ENCODE results near the gene DGKB. TPM values are rescaled to one million over a fixed set of nuclear protein-coding genes. Genes with fewer than 3 reads are reported as not detected.

The DGKB gene
- total RNA-seq, 1 donor from 2014 or later, result 0.47 TPM

DNA sequence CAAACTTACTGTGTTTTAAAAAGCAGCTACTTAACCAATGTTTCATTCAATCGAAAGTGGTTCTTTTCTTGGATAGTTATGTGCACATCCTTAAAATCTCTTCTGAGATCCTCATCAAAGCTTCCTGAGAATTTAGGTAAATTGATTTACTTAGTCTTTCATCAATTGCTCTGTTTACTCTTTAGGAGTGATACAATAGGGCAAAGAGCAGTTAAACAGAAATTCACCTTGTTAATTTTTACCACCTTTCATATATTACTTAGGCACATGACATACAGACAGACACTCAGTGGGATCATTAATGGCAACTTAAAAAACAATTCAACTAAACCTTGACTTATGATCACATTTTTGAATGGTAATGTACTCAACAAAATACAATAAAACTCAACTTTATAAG is 456.3 kb downstream of the DGKB start:
- ATAC-seq, result no peak
- no peak for DNase-seq
- intact Hi-C loops (cut with micrococcal nuclease), result no loop called here

DNA sequence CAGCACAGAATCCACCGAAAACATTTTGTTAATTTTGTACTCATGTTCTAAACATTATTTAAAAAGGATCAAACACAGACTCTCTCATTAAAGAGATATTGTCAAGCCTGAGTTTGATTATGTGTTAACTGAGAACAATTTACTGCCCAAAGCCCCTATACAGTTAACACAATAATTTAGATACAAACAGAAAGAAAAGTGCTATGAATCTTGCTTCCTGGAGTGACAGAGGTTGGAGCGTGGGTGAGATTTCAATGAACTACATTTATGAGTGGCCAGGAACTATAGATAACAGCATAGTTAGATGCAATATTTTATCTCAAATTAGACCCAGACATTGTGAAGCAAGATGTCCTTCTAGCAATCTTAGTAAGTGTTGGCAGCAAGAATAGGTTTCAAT is 464.2 kb downstream of the DGKB start:
- intact Hi-C loops (cut with micrococcal nuclease), result no loop called here

GRCh38 chr7:14436878-14437277 is 465.7 kb downstream of the DGKB start:
- ATAC-seq (no peak), DNase-seq (no peak)
- intact Hi-C loops (cut with micrococcal nuclease), result no loop called here

More for the DNA sequence above, 464.2 kb downstream of the DGKB start:
- no peak for DNase-seq
- no peak for ATAC-seq

GRCh38 chr7:14432924-14433323 is 469.6 kb downstream of the DGKB start:
- intact Hi-C loops (cut with micrococcal nuclease), result no loop called here
- no peak for ATAC-seq
- no peak for DNase-seq

DNA sequence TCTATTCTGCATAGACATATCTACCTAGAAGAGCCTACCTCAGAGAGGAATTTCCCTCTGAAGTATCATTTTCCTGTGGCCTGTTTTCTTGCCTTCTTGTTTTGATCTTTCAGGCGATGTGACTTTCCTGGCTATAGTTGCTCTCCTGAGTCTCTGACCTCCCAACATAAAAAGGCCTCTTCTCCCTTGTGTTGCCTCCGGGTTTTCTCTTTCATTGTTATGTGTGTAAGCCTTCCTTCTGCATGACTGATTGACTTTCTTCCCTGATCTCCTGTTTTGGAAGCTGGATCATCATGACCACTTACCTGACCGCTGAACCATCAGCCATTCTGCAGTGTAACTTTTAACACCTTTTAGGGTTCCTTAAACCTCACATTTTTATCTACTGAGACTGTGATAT is 471.6 kb downstream of the DGKB start:
- DNase-seq (no peak), ATAC-seq (no peak)
- intact Hi-C loops (cut with micrococcal nuclease), result no loop called here

DNA sequence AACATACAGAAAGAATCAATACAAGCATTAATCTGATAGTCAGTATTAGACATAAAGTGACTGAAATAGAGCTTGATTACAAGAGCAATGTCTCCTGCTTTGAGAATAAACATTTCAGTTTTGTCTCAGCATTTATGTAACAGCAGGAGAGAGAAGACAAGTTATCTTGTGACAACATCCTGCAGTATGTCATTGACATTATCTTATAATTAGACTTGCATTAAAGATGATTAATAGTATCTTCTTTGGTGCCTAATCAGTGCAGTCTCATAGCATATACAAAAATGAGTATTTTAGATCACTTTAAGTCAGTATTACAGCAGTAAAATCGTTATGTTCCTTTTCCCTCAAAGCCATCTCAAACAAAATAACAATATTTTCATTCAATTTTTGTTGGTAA is 477.0 kb downstream of the DGKB start:
- DNase-seq, result no peak
- intact Hi-C loops (cut with micrococcal nuclease), result no loop called here
- ATAC-seq, result no peak

GRCh38 chr7:14424675-14425074 is 477.9 kb downstream of the DGKB start:
- ATAC-seq, result no peak
- DNase-seq, result no peak
- intact Hi-C loops (cut with micrococcal nuclease), result no loop called here

GRCh38 chr7:14420768-14421167 is 481.8 kb downstream of the DGKB start:
- no peak for ATAC-seq
- no peak for DNase-seq
- intact Hi-C loops (cut with micrococcal nuclease), result no loop called here

DNA sequence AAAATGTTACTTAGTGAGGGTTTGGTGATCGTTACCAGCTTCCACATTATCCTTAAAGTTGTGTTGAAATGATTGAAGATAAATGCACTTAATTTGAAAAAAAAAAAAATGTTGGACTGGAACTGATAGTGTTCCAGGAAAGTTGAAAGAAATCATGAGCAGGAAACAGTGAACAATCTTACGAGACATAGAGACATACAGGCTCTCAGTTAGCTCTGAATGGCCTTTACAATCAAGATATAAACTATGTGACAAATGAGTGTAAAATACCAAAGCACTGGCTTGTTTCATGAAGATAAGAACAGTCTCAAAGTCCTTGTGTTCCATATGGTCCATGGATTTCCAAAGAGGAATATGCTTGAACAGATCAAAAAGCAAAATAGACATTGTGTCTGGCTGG is 483.0 kb downstream of the DGKB start:
- intact Hi-C loops (cut with micrococcal nuclease), result no loop called here
- DNase-seq (no peak), ATAC-seq (no peak)

DNA sequence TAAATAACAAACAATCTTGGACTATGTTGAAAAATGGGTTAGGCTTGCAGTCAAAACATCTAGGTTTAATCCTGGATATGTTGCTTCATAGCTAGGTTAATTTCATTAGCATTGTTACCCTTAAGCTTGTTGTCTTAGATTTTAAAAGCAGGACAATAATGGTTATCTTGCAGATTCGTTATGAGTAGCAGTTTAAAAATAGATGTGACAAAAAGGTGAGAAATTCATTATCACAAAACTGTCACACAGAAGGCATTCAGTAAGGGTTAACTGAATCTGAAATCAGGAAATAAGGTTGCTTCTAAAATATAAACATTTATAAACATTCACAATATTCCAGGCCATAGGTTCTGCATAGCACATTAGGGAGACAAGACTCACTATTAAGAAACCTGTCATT is 483.9 kb downstream of the DGKB start:
- intact Hi-C loops (cut with micrococcal nuclease), result no loop called here
- ATAC-seq, result no peak
- DNase-seq, result no peak

DNA sequence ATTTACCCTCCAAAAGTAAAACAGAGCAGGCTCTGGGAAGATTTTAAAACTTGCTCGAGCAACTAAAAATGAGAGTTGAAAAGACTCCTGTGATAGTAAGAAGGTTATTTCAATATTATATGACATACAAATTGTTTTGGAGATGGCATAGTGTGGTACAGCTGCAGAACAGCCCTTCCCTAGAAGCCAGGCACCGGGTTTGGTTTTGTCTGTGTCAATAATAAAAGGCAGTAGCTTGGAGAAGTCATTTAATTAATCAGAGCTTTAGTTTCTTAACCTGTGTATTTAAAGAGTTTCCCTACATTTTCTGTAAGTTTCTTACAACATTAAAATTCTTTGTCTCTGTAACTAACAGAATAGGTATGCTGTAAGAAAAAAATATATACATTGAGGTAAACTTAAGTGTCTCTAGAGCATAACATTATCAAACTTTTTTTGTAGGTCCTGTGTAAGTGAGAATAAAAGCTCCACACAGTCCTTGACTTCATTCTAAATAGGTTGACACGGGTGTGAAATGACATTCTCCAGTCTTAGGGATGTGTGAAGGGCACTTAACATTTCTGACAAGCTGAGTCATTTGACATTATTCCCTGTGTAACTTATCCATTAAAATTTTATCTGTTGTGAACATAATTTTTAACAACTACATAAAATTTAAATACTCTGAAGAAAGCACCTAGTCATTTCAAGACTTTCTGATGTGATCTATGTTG is 488.1 kb downstream of the DGKB start:
- ATAC-seq, result peak; percentile 98
- intact Hi-C loops (cut with micrococcal nuclease), result no loop called here
- DNase-seq, result no peak

- ATAC-seq (no peak), DNase-seq (no peak)
- intact Hi-C loops (cut with micrococcal nuclease), result no loop called here
Measured at GRCh38 chr7:14407246-14408015, 495.1 kb downstream of the DGKB start.

- DNase-seq, result no peak
- no peak for ATAC-seq
- intact Hi-C loops (cut with micrococcal nuclease), result no loop called here
Measured at GRCh38 chr7:14403587-14403986, 499.0 kb downstream of the DGKB start.

- no peak for DNase-seq
- intact Hi-C loops (cut with micrococcal nuclease), result no loop called here
- no peak for ATAC-seq
Measured at GRCh38 chr7:14400271-14400670, 502.3 kb downstream of the DGKB start.

- DNase-seq (no peak), ATAC-seq (no peak)
- intact Hi-C loops (cut with micrococcal nuclease), result no loop called here
Measured at GRCh38 chr7:14398526-14398925, 504.0 kb downstream of the DGKB start.

DNA sequence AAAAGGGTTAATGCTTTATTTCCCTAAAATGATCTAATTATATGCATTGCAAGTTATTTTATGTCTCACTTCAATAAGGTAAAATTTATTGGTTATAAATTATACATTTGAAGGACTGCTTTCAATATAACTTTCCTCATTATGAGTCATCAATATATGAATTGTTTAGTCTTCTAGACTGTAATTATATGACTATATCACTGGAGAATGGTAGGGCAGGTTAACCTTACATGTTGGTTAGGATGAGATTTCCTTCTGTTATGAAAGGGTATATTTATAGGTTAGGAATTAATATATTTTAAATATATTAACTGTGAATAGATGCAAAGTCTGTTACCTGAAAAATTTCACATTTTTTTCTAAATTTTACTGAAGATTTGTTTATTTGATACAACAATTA is 506.7 kb downstream of the DGKB start:
- no peak for DNase-seq
- ATAC-seq, result no peak
- intact Hi-C loops (cut with micrococcal nuclease), result no loop called here

DNA sequence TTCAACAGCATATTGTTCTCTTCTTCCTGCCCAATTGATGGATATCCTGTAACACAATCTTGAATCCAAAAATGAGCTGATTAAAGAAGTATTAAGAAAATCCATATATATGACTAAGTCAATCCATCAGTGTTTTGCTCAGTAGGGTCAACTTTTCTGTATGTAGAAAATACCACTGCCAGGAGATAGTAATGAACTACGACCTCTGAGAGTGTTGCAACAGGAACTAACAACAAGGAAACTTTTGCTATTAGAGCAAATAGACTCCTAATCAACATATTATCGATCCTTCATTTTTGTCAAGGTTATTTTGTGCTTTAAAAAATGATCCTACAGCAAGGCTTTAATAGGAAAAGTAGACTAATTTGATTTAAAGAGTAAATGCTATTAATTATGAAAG is 507.8 kb downstream of the DGKB start:
- intact Hi-C loops (cut with micrococcal nuclease), result no loop called here
- DNase-seq, result no peak
- ATAC-seq, result no peak

GRCh38 chr7:14389595-14389994 is 513.0 kb downstream of the DGKB start:
- intact Hi-C loops (cut with micrococcal nuclease), result no loop called here
- ATAC-seq, result no peak
- no peak for DNase-seq

DNA sequence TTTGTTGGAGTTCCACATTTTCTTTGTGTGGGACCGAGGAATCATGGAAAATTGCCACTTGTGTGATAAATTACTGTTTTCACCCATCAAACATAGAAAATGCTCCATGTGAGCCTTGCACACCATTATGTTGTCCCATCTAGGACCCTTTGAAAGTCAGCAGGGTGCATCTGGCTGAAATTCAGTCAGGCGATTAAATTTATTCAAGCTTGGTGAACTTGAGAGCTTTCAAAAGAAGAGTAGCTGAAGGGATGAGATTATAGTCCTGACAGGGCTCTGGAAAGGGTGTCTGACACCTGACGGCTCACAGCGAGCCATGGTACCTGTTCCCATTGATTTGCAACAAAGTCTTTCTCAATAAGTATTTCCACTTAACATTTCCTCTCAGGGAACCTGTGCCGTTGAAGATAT is 513.4 kb downstream of the DGKB start:
- ATAC-seq, result no peak
- intact Hi-C loops (cut with micrococcal nuclease), result no loop called here
- no peak for DNase-seq

DNA sequence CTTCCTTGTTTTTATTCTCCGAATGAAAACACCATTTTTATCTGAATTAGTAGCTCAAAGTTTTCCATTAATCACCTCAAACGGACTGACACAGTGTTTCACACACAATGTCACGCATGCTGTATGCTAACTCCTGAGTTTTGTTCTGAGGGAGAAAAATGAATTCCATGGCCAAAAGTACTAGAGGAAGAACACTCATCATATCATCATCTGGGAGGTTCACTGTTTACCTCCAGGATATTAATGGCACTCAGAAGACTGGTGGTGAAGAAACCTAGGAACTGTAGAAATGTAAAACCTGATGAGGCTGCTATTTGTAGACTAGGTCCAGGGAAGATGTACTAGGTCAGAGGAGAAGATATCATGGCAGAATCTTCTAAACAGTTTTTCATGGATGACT is 517.5 kb downstream of the DGKB start:
- intact Hi-C loops (cut with micrococcal nuclease), result no loop called here
- no peak for ATAC-seq
- DNase-seq, result no peak

GRCh38 chr7:14381936-14382335 is 520.6 kb downstream of the DGKB start:
- intact Hi-C loops (cut with micrococcal nuclease), result no loop called here
- no peak for DNase-seq
- no peak for ATAC-seq
